GM19372 (cell line): ENCODE data around the gene HSPB2.
A peak's percentile ranks its signal among the peaks of the same experiment; 100 is the strongest.
"Not testable (repeated sequence)": the region's sequence is repeated elsewhere in the genome, so short reads cannot be mapped to it uniquely, and the experiment has no call there.

Source experiments
- ATAC-seq: cut with Tn5 transposase; IDR thresholded peaks from one replicate; pipeline ENCODE4 v1.9.1; 2021; ENCODE audit warnings: mild to moderate bottlenecking, low read depth, moderate library complexity; ENCODE audit not compliant: unreplicated experiment

HSPB2 gene, protein sequence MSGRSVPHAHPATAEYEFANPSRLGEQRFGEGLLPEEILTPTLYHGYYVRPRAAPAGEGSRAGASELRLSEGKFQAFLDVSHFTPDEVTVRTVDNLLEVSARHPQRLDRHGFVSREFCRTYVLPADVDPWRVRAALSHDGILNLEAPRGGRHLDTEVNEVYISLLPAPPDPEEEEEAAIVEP

GRCh38 chr11:111912535-111912934 is at the start of gene HSPB2:
HSPB2 (plus strand) TSS chr11:111912734; CDS start chr11:111912830, 96 bp downstream.
- ATAC-seq: no peak

DNA sequence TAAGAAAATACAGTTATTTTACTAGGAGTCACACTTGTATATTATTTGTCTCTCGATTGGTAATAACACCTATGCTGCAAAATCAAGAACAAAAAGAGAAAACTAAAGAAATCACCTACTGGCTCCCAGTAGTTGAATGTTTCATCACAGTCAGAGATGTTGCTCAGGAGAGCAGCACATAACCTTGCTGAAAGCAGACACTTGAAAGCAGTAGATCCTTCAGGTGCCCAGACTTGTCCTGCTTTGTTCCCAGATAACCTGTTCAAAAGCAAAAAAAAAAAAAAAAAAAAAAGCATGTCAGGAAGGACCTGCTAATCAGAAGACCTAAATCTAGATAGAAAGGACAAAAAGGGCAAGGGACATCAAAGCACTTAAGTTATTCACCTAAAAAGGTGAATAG is 42.4 kb upstream of the HSPB2 start:
- no peak for ATAC-seq

- ATAC-seq: peak; percentile 20
These were observed 42.0 kb upstream of the HSPB2 start for GRCh38 chr11:111870522-111870885.

GRCh38 chr11:111870886-111871692 is 41.4 kb upstream of the HSPB2 start, which contains the start of gene ALG9:
ALG9 (minus strand) TSS chr11:111871581; CDS start chr11:111871482, 99 bp downstream.
- peak; percentile 84 for ATAC-seq

DNA sequence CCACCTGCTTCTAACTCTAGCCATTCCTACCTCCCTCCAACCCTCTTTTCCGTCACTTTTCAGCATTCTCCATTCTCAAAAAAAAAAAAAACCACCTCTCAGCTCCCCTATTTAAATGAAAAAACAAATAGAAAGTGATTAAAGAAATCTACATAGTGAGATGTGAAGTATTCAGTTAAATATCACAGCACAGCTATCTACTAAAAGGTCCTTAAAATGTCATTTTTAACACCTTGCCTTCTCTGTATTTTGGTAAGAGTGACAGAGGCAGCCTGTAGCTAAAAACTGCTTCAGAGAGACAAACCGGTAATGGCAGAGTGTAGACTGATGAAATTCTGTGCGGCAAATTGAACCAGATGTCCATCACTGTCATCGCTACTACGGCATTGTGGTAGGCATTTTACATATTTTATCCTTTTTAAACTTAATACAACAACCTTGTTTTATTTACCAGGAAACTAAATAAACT is 40.8 kb upstream of the HSPB2 start:
- no peak for ATAC-seq

DNA sequence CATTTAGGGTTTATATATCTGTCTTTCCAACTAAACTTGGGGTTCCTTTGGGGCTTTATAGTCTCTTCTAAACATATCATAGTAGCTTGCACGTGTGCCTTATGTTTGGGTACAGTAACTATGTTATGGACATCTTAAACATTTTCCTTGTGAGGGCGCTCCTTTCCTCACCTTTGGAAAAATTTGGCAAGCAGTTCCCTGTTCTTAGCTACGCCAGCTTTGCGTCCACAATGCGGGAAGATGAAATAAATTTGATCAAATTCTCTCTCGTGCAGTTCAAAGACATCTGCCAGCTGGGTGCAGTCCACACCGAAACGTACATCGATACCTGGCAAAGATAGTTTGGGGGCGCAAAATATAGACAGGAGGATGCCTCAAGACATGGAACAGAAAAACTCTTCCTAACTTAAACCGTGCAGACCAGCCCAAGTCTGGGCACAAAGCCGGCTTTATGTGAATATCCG is 34.1 kb upstream of the HSPB2 start:
- peak; percentile 3 for ATAC-seq

- ATAC-seq: peak; percentile 90
These were observed 33.5 kb upstream of the HSPB2 start, which contains the start of the genes CFAP68 and FDXACB1 for GRCh38 chr11:111878849-111879636. CFAP68 (plus strand) TSS chr11:111879541; CDS start chr11:111879561, 20 bp downstream. FDXACB1 (minus strand) TSS chr11:111879165; CDS start chr11:111879132, 33 bp downstream.

GRCh38 chr11:111879637-111879960 is 32.9 kb upstream of the HSPB2 start:
- ATAC-seq: no peak

DNA sequence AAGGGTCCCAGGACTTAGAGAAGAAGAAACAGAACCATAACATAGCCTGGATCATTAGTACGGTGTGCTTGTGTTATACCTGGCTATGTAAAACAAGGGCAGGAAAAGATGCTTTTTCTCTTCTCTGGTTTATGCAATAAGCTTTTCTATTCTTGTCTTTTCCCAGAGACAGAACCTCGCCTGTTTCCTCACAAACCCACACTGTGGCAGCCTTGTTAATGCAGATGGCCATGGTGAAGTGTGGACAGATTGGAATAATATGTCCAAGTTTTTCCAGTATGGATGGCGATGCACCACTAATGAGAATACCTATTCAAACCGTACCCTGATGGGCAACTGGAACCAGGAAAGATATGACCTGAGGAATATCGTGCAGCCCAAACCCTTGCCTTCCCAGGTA is 30.3 kb upstream of the HSPB2 start:
- ATAC-seq: no peak

DNA sequence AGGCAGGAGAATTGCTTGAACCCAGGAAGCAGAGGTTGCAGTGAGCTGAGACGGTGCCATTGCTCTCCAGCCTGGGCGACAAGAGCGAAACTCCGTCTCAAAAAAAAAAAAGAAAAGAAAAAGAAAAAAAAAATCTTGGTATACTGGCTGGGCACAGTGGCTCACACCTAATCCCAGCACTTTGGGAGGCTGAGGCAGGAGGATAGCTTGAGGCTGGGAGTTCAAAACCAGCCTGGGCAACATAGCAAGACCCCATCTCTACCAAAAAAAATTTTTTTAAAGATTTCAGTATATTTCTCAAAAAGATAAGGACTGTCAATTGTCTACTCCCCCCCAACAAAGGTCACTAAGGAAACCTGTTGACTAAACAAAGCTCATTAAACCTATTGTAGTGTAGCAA is 27.5 kb upstream of the HSPB2 start:
- not testable (repeated sequence) for ATAC-seq

DNA sequence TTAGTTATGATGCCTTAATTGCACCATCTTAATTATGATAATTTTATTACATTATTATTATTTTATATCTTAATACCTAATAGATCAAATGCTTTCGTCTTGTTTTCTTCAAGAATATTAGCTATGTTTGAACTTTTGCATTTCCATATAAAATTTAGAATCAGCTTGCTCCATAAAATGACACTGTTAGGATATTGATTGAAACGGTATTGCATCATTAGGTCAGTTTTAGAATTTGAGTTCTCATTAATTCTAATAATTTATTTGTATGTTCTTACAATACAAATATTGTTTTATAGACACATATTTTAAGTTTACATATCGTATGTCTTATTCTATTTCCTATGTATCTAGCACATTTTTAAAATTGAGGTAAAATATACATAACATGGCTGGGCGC is 26.5 kb upstream of the HSPB2 start:
- no peak for ATAC-seq

GRCh38 chr11:111886844-111887243 is 25.7 kb upstream of the HSPB2 start:
- no peak for ATAC-seq

DNA sequence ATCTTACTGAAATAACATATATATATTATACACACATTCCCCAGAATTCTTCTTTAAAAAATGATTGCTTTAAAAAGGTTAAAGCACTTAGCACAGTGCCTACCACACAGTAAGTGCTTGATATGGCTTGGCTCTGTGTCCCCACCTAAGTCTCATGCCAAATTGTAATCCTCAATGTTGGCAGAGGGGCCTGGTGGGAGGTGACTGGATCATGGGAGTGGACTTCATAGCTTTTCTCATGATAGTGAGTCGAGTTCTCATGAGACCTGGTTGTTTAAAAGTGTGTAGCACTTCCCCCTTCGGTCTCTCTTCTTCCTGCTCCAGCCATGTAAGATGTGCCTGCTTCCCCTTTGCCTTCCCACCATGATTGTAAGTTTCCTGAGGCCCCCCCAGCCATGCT is 7.1 kb upstream of the HSPB2 start:
- ATAC-seq: no peak

DNA sequence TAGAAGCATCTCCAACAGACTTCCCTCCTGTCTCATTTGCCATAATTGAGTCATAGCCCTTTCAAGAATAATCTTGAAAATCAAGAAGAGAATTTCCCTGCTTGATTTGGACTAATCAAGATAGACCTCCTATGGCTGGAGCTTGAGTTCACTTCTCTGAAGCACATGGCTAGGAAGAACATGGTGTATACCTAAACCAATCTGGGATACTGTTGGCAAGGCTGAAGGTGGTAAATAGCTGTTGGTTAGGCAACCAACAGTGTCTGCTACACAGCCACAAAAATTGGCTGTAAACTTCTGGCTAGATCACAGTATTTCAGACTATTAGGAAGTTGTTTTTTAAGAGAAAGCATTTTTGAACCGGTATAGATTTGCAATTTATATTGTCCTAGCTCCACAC is 5.9 kb upstream of the HSPB2 start:
- ATAC-seq: no peak

GRCh38 chr11:111908639-111909305 is 3.8 kb upstream of the HSPB2 start:
- ATAC-seq: no peak

GRCh38 chr11:111909378-111909777 is 3.2 kb upstream of the HSPB2 start:
- ATAC-seq: no peak

GRCh38 chr11:111910676-111911562 is 1.6 kb upstream of the HSPB2 start:
- ATAC-seq: no peak

DNA sequence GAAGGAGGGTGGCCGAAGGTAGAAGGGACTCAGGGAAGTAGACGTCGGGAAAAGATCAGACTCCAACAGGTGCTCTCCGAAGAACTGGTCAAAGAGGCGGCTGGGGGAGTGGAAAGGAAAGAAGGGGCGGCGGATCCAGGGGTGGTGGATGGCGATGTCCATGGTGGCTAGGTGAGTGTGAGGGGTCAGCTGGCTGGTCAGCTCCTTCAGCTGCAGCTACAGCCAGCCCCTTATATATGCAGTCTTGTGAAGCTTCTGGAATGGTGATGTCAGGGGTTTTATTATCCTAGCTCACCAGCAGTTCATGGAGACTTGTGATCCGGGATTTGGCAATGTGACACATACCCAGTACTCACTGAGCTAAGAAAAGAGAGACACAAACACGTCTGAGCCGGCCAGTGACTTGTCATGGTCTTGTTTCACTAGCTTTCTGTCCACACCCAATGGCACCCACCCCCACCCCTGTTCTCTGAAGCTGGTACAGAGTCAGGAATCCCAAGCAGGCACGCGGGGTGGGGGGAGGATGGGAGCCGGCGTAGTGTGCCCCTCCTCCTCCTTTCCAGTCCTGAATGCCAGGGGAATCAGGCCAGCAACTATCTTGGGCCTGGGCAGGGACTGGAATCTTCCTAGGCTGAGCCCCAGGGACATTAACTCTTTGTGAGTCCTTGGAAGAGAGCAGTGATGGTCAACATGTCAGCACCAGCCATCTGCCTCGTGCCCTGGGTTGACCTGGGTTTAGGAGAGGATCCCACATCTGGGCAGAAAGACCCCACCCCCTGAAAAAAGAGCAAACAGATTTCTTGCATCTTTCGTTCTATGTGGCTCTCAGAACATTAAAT is 752 bp upstream of the HSPB2 start, which contains the start of gene CRYAB:
Gene CRYAB, minus strand, starts transcription at position 208 of the 839 bp plus-strand sequence. Its CDS starts 46 bp downstream, at position 162.
- ATAC-seq: no peak
